Osteocyte (in vitro differentiated cells): ENCODE measurements around the gene NAGS. TPM values are rescaled to one million over a fixed set of nuclear protein-coding genes. Genes with fewer than 3 reads are reported as not detected.
A peak's percentile ranks its signal among the peaks of the same experiment; 100 is the strongest.
"Not testable (repeated sequence)": the region's sequence is repeated elsewhere in the genome, so short reads cannot be mapped to it uniquely, and the experiment has no call there.

Experiments used
- DNase-seq: peaks from one replicate; pipeline ENCODE4 v3.0.0; 2021; ENCODE audit warnings: mixed read lengths; ENCODE audit not compliant: unreplicated experiment; ENCODE audit errors: extremely low spot score
- H3K27ac Mint-ChIP-seq: one replicate; pipeline ENCODE4 v1.8.0; 2021; ENCODE audit warnings: mild to moderate bottlenecking, mixed read lengths; ENCODE audit not compliant: unreplicated experiment
- H3K27me3 Mint-ChIP-seq: one replicate; pipeline ENCODE4 v1.8.0; 2021; ENCODE audit warnings: mixed read lengths; ENCODE audit not compliant: unreplicated experiment
- H3K36me3 Mint-ChIP-seq: one replicate; pipeline ENCODE4 v1.8.0; 2021; ENCODE audit warnings: mixed read lengths; ENCODE audit not compliant: unreplicated experiment
- H3K4me1 Mint-ChIP-seq: one replicate; pipeline ENCODE4 v1.8.0; 2021; ENCODE audit warnings: mixed read lengths; ENCODE audit not compliant: unreplicated experiment
- H3K4me3 Mint-ChIP-seq: one replicate; pipeline ENCODE4 v1.8.0; 2021; ENCODE audit warnings: mild to moderate bottlenecking, moderate library complexity, mixed read lengths; ENCODE audit not compliant: unreplicated experiment
- H3K9me3 Mint-ChIP-seq: one replicate; pipeline ENCODE4 v1.8.0; 2021; ENCODE audit warnings: mixed read lengths; ENCODE audit not compliant: unreplicated experiment
- total RNA-seq: library from RNA; stranded (reverse); gene quantifications from 2 replicates; pipeline ENCODE4 v1.2.1, GENCODE V29; 2021
- TF ChIP-seq, protein P1 (sequence below): fragments of 200-600 bp; sonication (generic); IDR thresholded peaks from 2 replicates; pipeline ENCODE4 v1.5.0; 2021; ENCODE audit warnings: antibody characterized with exemption, mild to moderate bottlenecking, moderate library complexity

The NAGS gene
- total RNA-seq, 1 donor from 2014 or later, result 0.78 TPM

DNA sequence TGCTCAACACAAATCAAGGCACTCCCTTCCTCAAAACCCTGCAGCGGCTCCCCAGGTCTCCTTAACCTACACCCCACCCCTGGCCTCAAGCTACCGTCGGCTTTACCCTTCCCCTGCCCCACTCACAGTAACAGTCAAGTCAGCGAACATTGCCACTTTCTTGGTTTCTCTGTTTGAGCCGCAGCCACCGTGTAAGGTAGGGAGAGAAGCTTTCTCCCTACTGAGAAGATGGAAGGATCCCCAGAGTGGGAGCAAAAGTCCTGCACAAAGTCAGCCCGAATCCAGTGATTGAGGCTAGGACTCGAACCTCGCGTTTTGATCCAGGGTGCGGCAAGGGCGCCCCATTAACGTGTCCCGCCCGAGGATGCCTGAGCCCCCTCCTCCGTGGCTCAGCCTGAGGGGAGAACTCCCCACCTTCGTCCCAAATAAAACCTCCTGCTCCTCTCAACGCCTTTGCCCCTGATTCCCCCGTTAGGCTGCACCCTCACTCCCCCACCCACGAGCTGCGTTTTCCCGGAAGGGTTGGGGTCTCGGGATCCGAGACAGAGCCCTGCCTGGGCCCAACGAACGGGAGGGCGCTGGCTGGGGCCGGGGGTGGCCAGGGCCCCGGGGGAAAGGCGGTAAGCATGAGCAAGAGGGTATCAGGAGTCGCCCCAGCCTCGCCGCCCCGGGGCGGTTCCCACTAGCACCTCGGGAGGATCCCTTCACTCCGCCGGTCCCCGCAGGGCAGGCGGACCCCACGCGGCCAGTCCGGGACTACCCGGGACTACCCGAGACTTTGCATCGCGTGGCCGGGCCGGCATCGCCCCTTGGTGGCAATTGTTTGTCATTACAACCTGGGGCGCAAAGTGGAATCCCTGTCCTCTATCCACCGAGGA lies 9.9 kb upstream of the NAGS start:
- no peak overlapping the region for H3K4me3 Mint-ChIP-seq
- H3K9me3 Mint-ChIP-seq, result no peaks in the 10 kb centered on the region
- DNase-seq, result no peak

DNA sequence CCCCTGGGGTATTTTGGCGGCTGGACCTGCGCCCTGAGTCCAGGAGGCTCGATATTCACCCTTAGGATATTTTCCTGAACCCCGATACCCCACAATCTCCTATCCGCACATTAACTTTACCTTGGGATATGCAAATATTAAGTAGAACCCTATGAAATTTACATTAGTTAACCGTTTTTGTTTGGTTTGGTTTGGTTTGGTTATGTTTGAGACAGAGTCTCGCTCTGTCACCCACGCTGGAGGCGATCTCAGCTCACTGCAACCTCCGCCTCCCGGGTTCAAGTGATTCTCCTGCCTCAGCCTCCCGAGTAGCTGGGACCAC lies 9.3 kb upstream of the NAGS start:
- Mint-ChIP-seq H3K4me1 (peaks cover 4% of the 10 kb centered on the region), H3K36me3 (no peaks in the 10 kb centered on the region), H3K4me3 (no peak overlapping the region), H3K27me3 (peaks cover 3% of the 10 kb centered on the region), H3K9me3 (no peaks in the 10 kb centered on the region), H3K27ac (no peak overlapping the region)
- DNase-seq, result no peak
- TF ChIP-seq, protein P1, sequence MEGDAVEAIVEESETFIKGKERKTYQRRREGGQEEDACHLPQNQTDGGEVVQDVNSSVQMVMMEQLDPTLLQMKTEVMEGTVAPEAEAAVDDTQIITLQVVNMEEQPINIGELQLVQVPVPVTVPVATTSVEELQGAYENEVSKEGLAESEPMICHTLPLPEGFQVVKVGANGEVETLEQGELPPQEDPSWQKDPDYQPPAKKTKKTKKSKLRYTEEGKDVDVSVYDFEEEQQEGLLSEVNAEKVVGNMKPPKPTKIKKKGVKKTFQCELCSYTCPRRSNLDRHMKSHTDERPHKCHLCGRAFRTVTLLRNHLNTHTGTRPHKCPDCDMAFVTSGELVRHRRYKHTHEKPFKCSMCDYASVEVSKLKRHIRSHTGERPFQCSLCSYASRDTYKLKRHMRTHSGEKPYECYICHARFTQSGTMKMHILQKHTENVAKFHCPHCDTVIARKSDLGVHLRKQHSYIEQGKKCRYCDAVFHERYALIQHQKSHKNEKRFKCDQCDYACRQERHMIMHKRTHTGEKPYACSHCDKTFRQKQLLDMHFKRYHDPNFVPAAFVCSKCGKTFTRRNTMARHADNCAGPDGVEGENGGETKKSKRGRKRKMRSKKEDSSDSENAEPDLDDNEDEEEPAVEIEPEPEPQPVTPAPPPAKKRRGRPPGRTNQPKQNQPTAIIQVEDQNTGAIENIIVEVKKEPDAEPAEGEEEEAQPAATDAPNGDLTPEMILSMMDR, result no peak

More for the DNA sequence above, 9.9 kb upstream of the NAGS start:
- H3K36me3 Mint-ChIP-seq, result no peaks in the 10 kb centered on the region
- H3K27me3 Mint-ChIP-seq, result peaks cover 3% of the 10 kb centered on the region
- no peak overlapping the region for H3K27ac Mint-ChIP-seq
- TF ChIP-seq, protein P1, result peak; percentile 90
- peaks cover 4% of the 10 kb centered on the region for H3K4me1 Mint-ChIP-seq

DNA sequence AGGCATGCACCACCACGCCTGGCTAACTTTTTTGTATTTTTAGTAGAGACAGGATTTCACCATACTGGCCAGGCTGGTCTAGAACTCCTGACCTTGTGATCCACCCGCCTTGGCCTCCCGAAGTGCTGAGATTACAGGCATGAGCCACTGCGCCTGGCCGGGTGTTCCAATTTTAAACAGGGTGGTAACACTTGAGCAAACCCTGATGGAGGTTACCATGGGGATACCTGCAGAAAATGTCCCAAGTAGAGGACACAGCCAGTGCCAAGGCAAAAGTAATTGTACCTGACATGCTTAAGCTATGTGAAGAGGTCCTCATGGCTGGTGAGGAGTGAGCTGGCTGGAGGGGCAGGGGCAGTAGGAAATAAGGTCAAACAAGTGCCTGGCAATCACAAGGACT lies 7.2 kb upstream of the NAGS start:
- H3K9me3 Mint-ChIP-seq, H3K27me3 Mint-ChIP-seq, H3K4me1 Mint-ChIP-seq, DNase-seq, H3K27ac Mint-ChIP-seq, H3K4me3 Mint-ChIP-seq, H3K36me3 Mint-ChIP-seq: not testable (repeated sequence)

DNA sequence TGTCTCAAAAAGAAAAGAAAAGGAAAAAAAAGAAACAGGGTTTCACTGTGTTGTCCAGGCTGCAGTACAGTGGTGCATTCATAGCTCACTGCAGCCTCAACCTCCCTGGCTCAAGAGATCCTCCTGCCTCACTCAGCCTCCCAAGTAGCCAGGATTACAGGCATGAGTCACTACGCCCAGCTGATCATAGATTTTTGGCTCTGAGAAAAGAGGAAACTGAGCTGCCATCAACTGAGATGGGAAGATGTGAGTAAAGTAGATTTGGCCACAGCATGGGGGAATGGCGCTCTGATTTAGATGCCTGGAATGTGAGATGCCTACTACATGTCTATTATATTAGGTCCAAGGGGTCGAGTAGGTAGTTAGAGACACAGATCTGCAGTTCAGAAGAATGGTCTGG lies 5.9 kb upstream of the NAGS start:
- TF ChIP-seq, protein P1, result no peak
- Mint-ChIP-seq H3K36me3 (no peaks in the 10 kb centered on the region), H3K4me3 (no peak overlapping the region), H3K27ac (peak overlapping the region; percentile 9), H3K27me3 (peaks cover 3% of the 10 kb centered on the region), H3K4me1 (peaks cover 4% of the 10 kb centered on the region), H3K9me3 (no peaks in the 10 kb centered on the region)
- no peak for DNase-seq

DNA sequence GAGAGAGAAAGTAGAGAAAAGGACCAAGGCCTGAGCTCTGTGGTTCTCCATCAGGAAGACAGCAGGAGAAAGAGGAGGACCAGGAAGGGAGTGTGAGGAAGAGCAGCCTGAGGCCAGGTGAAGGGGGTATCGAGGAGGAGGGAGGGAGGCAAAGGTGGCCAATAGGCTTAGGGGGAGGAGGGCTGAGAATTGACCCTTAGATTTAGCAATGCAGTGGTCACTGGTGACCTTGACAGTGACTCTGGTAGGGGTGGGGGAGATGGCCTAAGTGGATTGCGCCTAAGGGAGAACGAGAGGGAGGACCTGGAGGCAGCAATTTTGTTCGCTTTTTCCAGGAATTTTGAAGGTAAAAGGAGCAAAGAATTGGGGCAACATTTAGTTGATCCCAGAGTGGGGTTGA lies 5.4 kb upstream of the NAGS start:
- no peaks in the 10 kb centered on the region for H3K36me3 Mint-ChIP-seq
- no peak overlapping the region for H3K27ac Mint-ChIP-seq
- peaks cover 3% of the 10 kb centered on the region for H3K27me3 Mint-ChIP-seq
- peaks cover 4% of the 10 kb centered on the region for H3K4me1 Mint-ChIP-seq
- TF ChIP-seq, protein P1, result no peak
- no peak for DNase-seq
- no peak overlapping the region for H3K4me3 Mint-ChIP-seq
- H3K9me3 Mint-ChIP-seq, result no peaks in the 10 kb centered on the region
